Measurements from ENCODE around the gene CLSTN1. TPM values are rescaled to one million over a fixed set of nuclear protein-coding genes. Genes with fewer than 3 reads are reported as not detected.

The CLSTN1 gene
- polyA plus RNA-seq, 1 of the 3 experiments (the other 2 are of a cell fraction) = 59.6 TPM

GRCh38 chr1:9689011-9689706 is 134.6 kb downstream of the CLSTN1 start:
- peak; percentile 94 for DNase-seq
- peak overlapping the region; percentile 63 for H3K4me3 ChIP-seq (ENCODE audit: low read depth in 2 of 2, low read length in 1 of 2)
- H3K27me3 ChIP-seq (ENCODE audit: insufficient read depth) = no peaks in the 10 kb centered on the region
- H2AFZ ChIP-seq (ENCODE audit: low read depth) = 0 out of 2 replicates have a peak overlapping the region, but pooled peaks have one; percentile 68
- H3K9me2 ChIP-seq = no peaks in the 10 kb centered on the region
- no peak overlapping the region for H3K27ac ChIP-seq (ENCODE audit: low read depth in 2 of 2, low read length in 1 of 2)
- H3K4me2 ChIP-seq = peak overlapping the region; percentile 78
- ChIA-PET CTCF (interaction anchor here (0.9 to 1.6 kb wide), 3 partner anchors 31 to 138 kb away, joined by 3 to 12 read pairs (median 3); no protein-coding TSS in a partner anchor), POLR2A (no interaction called here)
- peaks cover 0 to 18% of the 10 kb centered on the region in 2 experiments; a peak in 2 of 4 replicates for H3K4me1 ChIP-seq (ENCODE audit: control insufficient read depth in 1 of 2, insufficient read depth in 2 of 2, low read depth in 1 of 2, low read length in 1 of 2)
- H3K36me3 ChIP-seq (replicated peaks in 1 of 2; ENCODE audit: control insufficient read depth in 1 of 2, insufficient read depth in 2 of 2, low read length in 1 of 2) = no peaks in the 10 kb centered on the region
- no peak overlapping the region; the same call in 1 of the 2 replicates for H3K9ac ChIP-seq
- TF ChIP-seq IRF3 (IDR thresholded peaks at IDR 0.05; ENCODE audit: low read depth, low read length) (peak; percentile 45; the same call in 1 of the 2 replicates), YY1 (IDR thresholded peaks at IDR 0.05; ENCODE audit: low read depth) (no peak)
- H3K9me3 ChIP-seq = no peaks in the 10 kb centered on the region
- H3K79me2 ChIP-seq (ENCODE audit: insufficient read depth) = peaks cover 3% of the 10 kb centered on the region; the same call in 1 of the 2 replicates
- H4K20me1 ChIP-seq (ENCODE audit: insufficient read depth) = no peaks in the 10 kb centered on the region
- WGBS (ENCODE audit: low lambda C conversion rate) = 1% methylated on average over 15 of the region's 72 CpGs
- H3F3A ChIP-seq (replicated peaks; ENCODE audit: insufficient read depth) = peaks cover 20% of the 10 kb centered on the region

- Histone ChIP-seq H3K36me3 (replicated peaks in 1 of 2; ENCODE audit: control insufficient read depth in 1 of 2, insufficient read depth in 2 of 2, low read length in 1 of 2) (no peaks in the 10 kb centered on the region), H2AFZ (ENCODE audit: low read depth) (0 out of 2 replicates have a peak overlapping the region, but pooled peaks have one; percentile 68), H3K9me2 (no peaks in the 10 kb centered on the region), H3K4me2 (peak overlapping the region; percentile 78), H3F3A (replicated peaks; ENCODE audit: insufficient read depth) (peaks cover 20% of the 10 kb centered on the region), H3K4me1 (ENCODE audit: control insufficient read depth in 1 of 2, insufficient read depth in 2 of 2, low read depth in 1 of 2, low read length in 1 of 2) (peaks cover 0 to 18% of the 10 kb centered on the region in 2 experiments; a peak in 2 of 4 replicates), H3K9ac (peak overlapping the region; percentile 46; the same call in 1 of the 2 replicates), H3K27ac (ENCODE audit: low read depth in 2 of 2, low read length in 1 of 2) (no peak overlapping the region), H4K20me1 (ENCODE audit: insufficient read depth) (no peaks in the 10 kb centered on the region), H3K79me2 (ENCODE audit: insufficient read depth) (peaks cover 3% of the 10 kb centered on the region; the same call in 1 of the 2 replicates), H3K4me3 (ENCODE audit: low read depth in 2 of 2, low read length in 1 of 2) (peak overlapping the region; percentile 63), H3K27me3 (ENCODE audit: insufficient read depth) (no peaks in the 10 kb centered on the region), H3K9me3 (no peaks in the 10 kb centered on the region)
- TF ChIP-seq ZBTB33 (IDR thresholded peaks at IDR 0.05; ENCODE audit: borderline replicate concordance, low read depth) = no peak
- ChIA-PET POLR2A (interaction anchor here (1.2 kb wide), 1 partner anchor 105 kb away, joined by 3 read pairs; no protein-coding TSS in a partner anchor), CTCF (interaction anchor here (0.5 to 1.6 kb wide), 4 partner anchors 32 to 349 kb away, joined by 3 to 12 read pairs (median 3); no protein-coding TSS in a partner anchor)
- no peak for DNase-seq
- WGBS (ENCODE audit: low lambda C conversion rate) = 46% methylated on average over 14 of the region's 14 CpGs
Observed at GRCh38 chr1:9688599-9688998, 135.2 kb downstream of the CLSTN1 start.

Data from SK-N-SH (cell line).